Measurements from ENCODE around the gene RAB11FIP4.

GRCh38 chr17:31574458-31574857 is 183.0 kb downstream of the RAB11FIP4 start:
- TF ChIP-seq EZH2 (IDR thresholded peaks at IDR 0.05; ENCODE audit: borderline replicate concordance, low read depth, low read length, severe bottlenecking) = no peak
- no peak for TF ChIP-seq CTCF (IDR thresholded peaks at IDR 0.05; ENCODE audit: borderline replicate concordance, extremely low read depth, low read length, poor library complexity, severe bottlenecking)
